HEK293 (cell line): ENCODE data around the gene RPS27.
A peak's percentile ranks its signal among the peaks of the same experiment; 100 is the strongest.
"Not testable (repeated sequence)": the region's sequence is repeated elsewhere in the genome, so short reads cannot be mapped to it uniquely, and the experiment has no call there.

Source experiments
- CTCF ChIA-PET: fragments of 350-600 bp; formaldehyde crosslinking; extraction: SDS; loops from one replicate; lab custom pipeline; 2021; ENCODE audit warnings: antibody characterized with exemption; lab: Yijun Ruan, JAX
- POLR2A ChIA-PET: fragments of 300-600 bp; formaldehyde crosslinking; extraction: SDS; loops from one replicate; lab custom pipeline; 2020; ENCODE audit warnings: antibody characterized with exemption, inconsistent platforms; lab: Yijun Ruan, JAX
- H3K27ac ChIP-seq: fragments of 200-500 bp; sonication (Bioruptor generic); 2 replicates; pipeline ENCODE4 v1.5.1; 2014; ENCODE audit warnings: low read depth, low read length, control low read depth, inconsistent platforms; ENCODE audit errors: extremely low read depth
- H3K36me3 ChIP-seq, 2 experiments: fragments of 200-500 bp in 1 of 2; sonication (Bioruptor generic) in 1 of 2; 1 replicate in 1 of 2; 2 replicates in 1 of 2; pipeline ENCODE4 v1.5.1; 2014 to 2017; ENCODE audit warnings: inconsistent platforms in 2 of 2, low read length in 2 of 2; ENCODE audit not compliant: control insufficient read depth in 2 of 2, insufficient read depth in 1 of 2
- H3K4me1 ChIP-seq: fragments of 200-500 bp; sonication (Bioruptor generic); 2 replicates; pipeline ENCODE4 v1.5.1; 2014; ENCODE audit warnings: mild to moderate bottlenecking, low read length, inconsistent platforms; ENCODE audit not compliant: control insufficient read depth, insufficient read depth
- H3K4me3 ChIP-seq: 2 replicates; pipeline ENCODE4 v1.5.1; 2011; ENCODE audit warnings: low read depth, mild to moderate bottlenecking, control low read depth, low read length, moderate library complexity
- H3K9me3 ChIP-seq: fragments of 200-500 bp; sonication (Bioruptor generic); 2 replicates; pipeline ENCODE4 v1.5.1; 2014; ENCODE audit warnings: low read depth, low read length, inconsistent platforms; ENCODE audit not compliant: control insufficient read depth, insufficient read depth
- WT1 ChIP-seq: fragments of 450-650 bp; formaldehyde crosslinking; IDR thresholded peaks from 2 replicates; pipeline ENCODE4 v1.5.1; 2016; ENCODE audit warnings: missing biosample characterization, missing genetic modification characterization
- YY1 ChIP-seq: fragments of 450-650 bp; formaldehyde crosslinking; IDR thresholded peaks from 2 replicates; pipeline ENCODE4 v1.5.1; 2018; ENCODE audit warnings: missing biosample characterization, missing genetic modification characterization
- ZBTB1 ChIP-seq: fragments of 450-650 bp; formaldehyde crosslinking; IDR thresholded peaks from 2 replicates; pipeline ENCODE4 v1.5.1; 2016; ENCODE audit warnings: missing biosample characterization, missing genetic modification characterization
- ZFP41 ChIP-seq: fragments of 450-650 bp; formaldehyde crosslinking; IDR thresholded peaks from 2 replicates; pipeline ENCODE4 v1.5.1; 2016; ENCODE audit warnings: missing biosample characterization, missing genetic modification characterization, borderline replicate concordance
- ZNF121 ChIP-seq: fragments of 450-650 bp; formaldehyde crosslinking; IDR thresholded peaks from 2 replicates; pipeline ENCODE4 v1.5.1; 2016; ENCODE audit warnings: missing biosample characterization, missing genetic modification characterization
- ZNF132 ChIP-seq: fragments of 450-650 bp; formaldehyde crosslinking; IDR thresholded peaks from 2 replicates; pipeline ENCODE4 v1.5.1; 2017; ENCODE audit warnings: missing biosample characterization, missing genetic modification characterization, borderline replicate concordance
- ZNF133 ChIP-seq: fragments of 450-650 bp; formaldehyde crosslinking; IDR thresholded peaks from 2 replicates; pipeline ENCODE4 v1.5.1; 2016; ENCODE audit warnings: missing biosample characterization, missing genetic modification characterization
- ZNF248 ChIP-seq: fragments of 450-650 bp; formaldehyde crosslinking; IDR thresholded peaks from 2 replicates; pipeline ENCODE4 v1.5.1; 2017; ENCODE audit warnings: missing biosample characterization, missing genetic modification characterization
- ZNF324 ChIP-seq: fragments of 450-650 bp; formaldehyde crosslinking; IDR thresholded peaks from 2 replicates; pipeline ENCODE4 v1.5.1; 2016; ENCODE audit warnings: missing biosample characterization, missing genetic modification characterization
- ZNF366 ChIP-seq: fragments of 450-650 bp; formaldehyde crosslinking; conservative IDR thresholded peaks from 2 replicates; pipeline ENCODE4 v1.5.1; 2016; ENCODE audit warnings: missing biosample characterization, missing genetic modification characterization
- ZNF473 ChIP-seq: fragments of 450-650 bp; formaldehyde crosslinking; IDR thresholded peaks from 2 replicates; pipeline ENCODE4 v1.5.1; 2017; ENCODE audit warnings: missing biosample characterization, missing genetic modification characterization
- ZNF501 ChIP-seq: fragments of 450-650 bp; formaldehyde crosslinking; IDR thresholded peaks from 2 replicates; pipeline ENCODE4 v1.5.1; 2016; ENCODE audit warnings: missing biosample characterization, missing genetic modification characterization
- ZNF555 ChIP-seq: fragments of 450-650 bp; formaldehyde crosslinking; conservative IDR thresholded peaks from 2 replicates; pipeline ENCODE4 v1.5.1; 2017; ENCODE audit warnings: missing biosample characterization, mild to moderate bottlenecking, missing genetic modification characterization, inconsistent platforms
- ZNF76 ChIP-seq: fragments of 450-650 bp; formaldehyde crosslinking; IDR thresholded peaks from 2 replicates; pipeline ENCODE4; 2016; ENCODE audit warnings: low read depth, missing biosample characterization, missing genetic modification characterization, borderline replicate concordance
- ZNF837 ChIP-seq: fragments of 450-650 bp; formaldehyde crosslinking; IDR thresholded peaks from 2 replicates; pipeline ENCODE4 v1.5.1; 2016; ENCODE audit warnings: missing biosample characterization, missing genetic modification characterization
- TF ChIP-seq, protein P1 (sequence below): fragments of 450-650 bp; formaldehyde crosslinking; IDR thresholded peaks from 2 replicates; pipeline ENCODE4 v1.5.1; 2016; ENCODE audit warnings: missing biosample characterization, missing genetic modification characterization
- TF ChIP-seq, protein P2 (sequence below): fragments of 450-650 bp; formaldehyde crosslinking; IDR thresholded peaks from 2 replicates; pipeline ENCODE4 v1.5.1; 2016; ENCODE audit warnings: missing biosample characterization, missing genetic modification characterization

Gene RPS27

DNA sequence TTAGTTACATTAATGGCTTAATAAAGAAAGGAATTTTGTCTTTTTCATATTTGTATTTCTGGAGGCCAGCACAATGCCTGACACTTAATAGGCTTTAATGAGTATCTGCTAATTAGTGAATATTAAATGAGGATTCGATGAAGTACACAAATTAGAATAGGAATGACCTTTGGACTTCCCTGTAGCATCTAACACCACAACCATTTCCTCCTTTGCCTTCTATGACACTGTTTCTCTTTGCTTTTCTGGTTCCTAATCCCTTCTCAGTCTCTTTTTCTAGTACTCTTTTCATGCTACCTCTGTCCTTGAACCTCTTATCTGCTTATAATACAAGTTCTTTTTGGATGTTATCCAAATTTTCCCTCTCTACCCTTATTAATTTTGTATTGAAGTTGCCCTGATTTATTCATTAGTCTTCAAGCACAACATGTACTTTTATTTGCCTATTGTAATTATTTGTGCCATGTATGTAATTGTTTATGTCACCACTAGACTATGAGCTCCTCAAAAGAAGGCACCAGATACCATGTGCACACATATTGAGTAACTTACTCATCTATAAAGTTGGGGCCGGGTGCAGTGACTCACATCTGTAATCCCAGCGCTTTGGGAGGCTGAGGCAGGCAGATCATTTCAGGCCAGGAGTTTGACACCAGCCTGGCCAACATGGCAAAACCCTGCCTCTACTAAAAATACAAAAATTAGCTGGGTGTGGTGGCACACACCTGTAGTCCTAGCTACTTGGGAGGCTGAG, 23.8 kb downstream of the RPS27 start (continued):
- TF ChIP-seq YY1 (tag by site-specific recombination) (no peak), ZNF76 (tag by site-specific recombination) (no peak), ZNF837 (no peak), ZNF555 (tag by site-specific recombination) (no peak)

DNA sequence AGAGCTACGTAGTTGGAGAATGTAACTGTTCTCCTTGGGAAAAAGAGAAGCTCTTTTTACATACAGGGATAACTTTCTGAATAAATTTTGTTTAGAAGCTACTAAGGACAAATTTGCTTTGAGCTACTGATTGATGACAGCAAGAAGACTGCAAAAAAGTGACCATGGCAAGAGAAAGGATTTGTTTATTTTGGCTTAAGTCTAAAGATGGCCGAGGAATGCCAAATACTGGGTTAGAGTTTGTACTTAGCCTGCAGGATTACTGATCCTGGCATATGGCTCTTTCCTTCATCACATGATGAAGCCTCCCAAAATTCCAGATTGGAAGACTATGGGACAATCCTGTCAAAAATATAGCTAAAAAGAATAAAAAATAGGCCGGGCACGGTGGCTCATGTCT, 28.7 kb downstream of the RPS27 start:
- Histone ChIP-seq H3K36me3 (no peaks in the 10 kb centered on the region), H3K27ac (no peak overlapping the region), H3K4me1 (peaks cover 2% of the 10 kb centered on the region; the same call in 1 of the 2 replicates), H3K4me3 (no peak overlapping the region), H3K9me3 (no peaks in the 10 kb centered on the region)
- POLR2A ChIA-PET = no interaction called here
- TF ChIP-seq ZNF121 (tag by site-specific recombination) (no peak), ZNF132 (no peak), ZNF76 (tag by site-specific recombination) (no peak), ZNF366 (tag by site-specific recombination) (no peak)
- TF ChIP-seq, protein P1, sequence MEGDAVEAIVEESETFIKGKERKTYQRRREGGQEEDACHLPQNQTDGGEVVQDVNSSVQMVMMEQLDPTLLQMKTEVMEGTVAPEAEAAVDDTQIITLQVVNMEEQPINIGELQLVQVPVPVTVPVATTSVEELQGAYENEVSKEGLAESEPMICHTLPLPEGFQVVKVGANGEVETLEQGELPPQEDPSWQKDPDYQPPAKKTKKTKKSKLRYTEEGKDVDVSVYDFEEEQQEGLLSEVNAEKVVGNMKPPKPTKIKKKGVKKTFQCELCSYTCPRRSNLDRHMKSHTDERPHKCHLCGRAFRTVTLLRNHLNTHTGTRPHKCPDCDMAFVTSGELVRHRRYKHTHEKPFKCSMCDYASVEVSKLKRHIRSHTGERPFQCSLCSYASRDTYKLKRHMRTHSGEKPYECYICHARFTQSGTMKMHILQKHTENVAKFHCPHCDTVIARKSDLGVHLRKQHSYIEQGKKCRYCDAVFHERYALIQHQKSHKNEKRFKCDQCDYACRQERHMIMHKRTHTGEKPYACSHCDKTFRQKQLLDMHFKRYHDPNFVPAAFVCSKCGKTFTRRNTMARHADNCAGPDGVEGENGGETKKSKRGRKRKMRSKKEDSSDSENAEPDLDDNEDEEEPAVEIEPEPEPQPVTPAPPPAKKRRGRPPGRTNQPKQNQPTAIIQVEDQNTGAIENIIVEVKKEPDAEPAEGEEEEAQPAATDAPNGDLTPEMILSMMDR = no peak
- CTCF ChIA-PET = interaction anchor here (0.6 kb wide), 1 partner anchor 1200 kb away, joined by 3 read pairs; no protein-coding TSS in a partner anchor

DNA sequence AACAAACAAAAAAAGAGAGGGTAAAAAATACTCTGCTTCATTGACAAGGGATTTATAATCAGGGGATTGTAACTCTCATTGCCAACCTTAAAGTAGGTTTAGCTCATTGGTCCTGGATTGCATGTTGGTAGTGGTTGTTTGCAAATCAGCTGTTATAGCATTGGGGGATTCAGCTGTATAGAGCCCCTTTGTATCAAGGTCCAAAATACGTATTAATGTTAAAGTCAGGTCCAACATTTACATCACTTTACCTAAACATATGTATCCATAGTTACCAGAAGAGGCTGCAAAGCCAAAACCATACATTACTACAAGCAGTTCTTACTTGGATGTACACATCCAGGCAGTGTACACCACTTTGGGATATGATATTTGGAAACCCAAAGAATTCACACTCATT, 29.4 kb downstream of the RPS27 start:
- CTCF ChIA-PET = no interaction called here
- Histone ChIP-seq H3K27ac (no peak overlapping the region), H3K4me3 (no peak overlapping the region), H3K4me1 (peaks cover 4% of the 10 kb centered on the region; the same call in 1 of the 2 replicates), H3K9me3 (no peaks in the 10 kb centered on the region), H3K36me3 (no peaks in the 10 kb centered on the region)
- POLR2A ChIA-PET = no interaction called here
- TF ChIP-seq ZBTB1 (no peak), ZNF501 (no peak), ZNF133 (tag by site-specific recombination) (peak; percentile 95), ZFP41 (tag by site-specific recombination) (no peak), WT1 (tag by site-specific recombination) (no peak), ZNF473 (tag by site-specific recombination) (no peak), ZNF324 (tag by site-specific recombination) (no peak)
- TF ChIP-seq, protein P2, sequence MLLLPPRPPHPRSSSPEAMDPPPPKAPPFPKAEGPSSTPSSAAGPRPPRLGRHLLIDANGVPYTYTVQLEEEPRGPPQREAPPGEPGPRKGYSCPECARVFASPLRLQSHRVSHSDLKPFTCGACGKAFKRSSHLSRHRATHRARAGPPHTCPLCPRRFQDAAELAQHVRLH (tag by site-specific recombination) = no peak

DNA sequence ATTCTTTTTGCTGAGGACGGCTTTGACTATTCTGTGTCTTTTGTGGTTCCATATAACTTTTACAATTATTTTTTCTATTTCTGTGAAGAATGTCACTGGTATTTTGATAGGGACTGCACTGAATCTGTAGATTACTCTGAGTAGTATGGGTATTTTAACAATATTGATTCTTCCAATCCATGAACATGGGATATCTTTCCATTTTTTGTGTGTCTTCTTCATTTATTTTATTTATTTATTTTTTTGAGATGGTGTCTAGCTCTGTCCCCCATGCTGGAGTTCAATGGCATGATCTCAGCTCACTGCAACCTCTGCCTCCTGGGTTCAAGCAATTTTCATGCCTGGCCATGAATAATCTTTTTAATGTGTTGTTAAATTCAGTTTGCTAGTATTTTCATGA, 43.1 kb downstream of the RPS27 start:
- H3K4me1 ChIP-seq, H3K4me3 ChIP-seq, H3K9me3 ChIP-seq, H3K27ac ChIP-seq, POLR2A ChIA-PET: not testable (repeated sequence)
- CTCF ChIA-PET = interaction anchor here (0.6 kb wide), 1 partner anchor 47 kb away, joined by 3 read pairs; no protein-coding TSS in a partner anchor
- peak; percentile 97 for TF ChIP-seq ZNF248 (tag by site-specific recombination)
- TF ChIP-seq, all 188 proteins: peak for 1; not testable (repeated sequence) for 187
- H3K36me3 ChIP-seq = not testable (repeated sequence)
